ENCODE data around the gene CLINT1. TPM values are rescaled to one million over a fixed set of nuclear protein-coding genes. Genes with fewer than 3 reads are reported as not detected.
A peak's percentile ranks its signal among the peaks of the same experiment; 100 is the strongest.
"Not testable (repeated sequence)": the region's sequence is repeated elsewhere in the genome, so short reads cannot be mapped to it uniquely, and the experiment has no call there.

CLINT1 gene
- total and polyA plus RNA-seq, 9 of the 15 experiments (the other 6 are each of a cell fraction or from before 2014, with no cell fraction given) = 23.6 to 125 (median 71.4) TPM

DNA sequence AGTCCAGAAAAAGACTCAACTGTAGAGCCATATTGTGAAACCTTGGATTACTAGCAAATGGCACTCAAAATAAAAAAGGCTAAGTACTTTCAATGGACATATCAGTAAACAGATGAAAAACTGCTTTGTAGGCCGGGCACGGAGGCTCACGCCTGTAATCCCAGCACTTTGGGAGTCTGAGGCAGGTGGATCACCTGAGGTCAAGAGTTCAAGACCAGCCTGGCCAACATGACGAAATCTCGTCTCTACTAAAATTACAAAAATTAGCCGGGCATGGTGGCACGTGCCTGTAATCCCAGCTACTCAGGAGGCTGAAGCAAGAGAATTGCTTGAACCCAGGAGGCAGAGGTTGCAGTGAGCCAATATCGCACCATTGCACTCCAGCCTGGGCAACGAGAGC is 5.6 kb downstream of the CLINT1 start:
- TF ChIP-seq CEBPB (tag; IDR thresholded peaks at IDR 0.05) = 0 out of 2 replicates have a peak, but pooled peaks have one; percentile 22
- 88% methylated on average over 9 of the region's 9 CpGs for WGBS (ENCODE audit: insufficient coverage, low coverage, missing lambda C conversion rate)
- H3K27ac ChIP-seq (ENCODE audit: extremely low read depth, low read depth, low read length); H3K9me1 ChIP-seq (ENCODE audit: control insufficient read depth, insufficient read depth, low read length); H3K9me3 ChIP-seq (replicated peaks; ENCODE audit: control insufficient read depth, insufficient read depth, low read depth, low read length); POLR2A ChIA-PET; H3K4me3 ChIP-seq; in situ Hi-C loops (cut with MboI); H3K9ac ChIP-seq (ENCODE audit: insufficient read depth in 1 of 2, low read depth in 2 of 2, low read length in 2 of 2); H3K27me3 ChIP-seq (ENCODE audit: control insufficient read depth in 2 of 2, insufficient read depth in 2 of 2, low read length in 2 of 2); FAIRE-seq; BruUV-seq (replicated peaks); H2AFZ ChIP-seq (ENCODE audit: low read depth, low read length); H3K4me2 ChIP-seq (ENCODE audit: insufficient read depth, low read length); DNase-seq (ENCODE audit: extremely low read depth in 1 of 4, low spot score in 3 of 4); CTCF ChIA-PET (ENCODE audit: low intra/inter-chr PET ratio); ATAC-seq: not testable (repeated sequence)
- peaks cover 7 to 21% of the 10 kb centered on the region in 2 experiments; a peak in 4 of 5 replicates for H3K4me1 ChIP-seq (replicated peaks in 1 of 2; ENCODE audit: control insufficient read depth in 2 of 2, insufficient read depth in 2 of 2, low read length in 2 of 2)
- peaks cover 28% of the 10 kb centered on the region; the same call in 2 of the 3 replicates for H3K36me3 ChIP-seq (ENCODE audit: control insufficient read depth, insufficient read depth, low read length)
- peaks cover 99% of the 10 kb centered on the region for H3K79me2 ChIP-seq (ENCODE audit: control insufficient read depth, insufficient read depth, low read length)
- peaks cover 23% of the 10 kb centered on the region for H4K20me1 ChIP-seq (replicated peaks; ENCODE audit: control insufficient read depth, insufficient read depth, low read length)
- intact Hi-C loops (cut with micrococcal nuclease) = loop anchor here (10.0 kb wide), 1 partner anchor 141 kb away; no protein-coding TSS in a partner anchor

DNA sequence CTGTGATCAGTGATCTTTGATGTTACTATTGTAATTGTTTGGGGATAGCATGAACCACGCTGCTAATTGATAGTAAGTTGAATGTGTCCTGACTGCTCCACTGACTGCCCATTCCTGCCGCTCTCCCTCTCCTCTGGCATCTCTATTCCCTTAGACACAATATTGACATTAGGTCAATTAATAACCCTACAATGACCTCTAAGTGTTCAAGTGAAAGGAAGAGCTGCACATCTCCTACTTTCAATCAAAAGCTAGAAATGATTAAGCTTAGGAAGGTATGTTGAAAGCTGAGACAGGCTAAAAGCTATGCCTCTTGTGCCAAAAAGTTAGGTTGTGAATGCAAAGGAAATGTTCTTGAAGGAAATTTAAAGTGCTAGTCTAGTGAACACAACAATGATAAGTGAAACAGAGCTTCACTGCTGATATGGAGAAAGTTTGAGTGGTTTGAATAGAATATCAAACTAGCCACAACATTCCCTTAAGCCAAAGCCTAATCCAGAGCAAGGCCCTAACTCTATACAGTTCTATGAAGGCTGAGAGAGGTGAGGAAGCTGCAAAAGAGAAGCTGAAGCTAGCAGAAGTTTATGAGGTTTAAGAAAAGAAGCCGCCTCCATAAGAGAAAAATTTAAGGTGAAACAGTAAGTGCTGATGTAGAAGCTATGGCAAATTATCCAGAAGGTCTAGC is 12.9 kb downstream of the CLINT1 start:
- H3K9me3 ChIP-seq (replicated peaks; ENCODE audit: control insufficient read depth, insufficient read depth, low read depth, low read length) = no peaks in the 10 kb centered on the region
- ATAC-seq (no peak), DNase-seq (ENCODE audit: extremely low read depth in 1 of 4, low spot score in 3 of 4) (no peak), FAIRE-seq (no peak)
- POLR2A ChIA-PET = interaction anchor here (0.6 to 1.6 kb wide), 7 partner anchors 9 to 103 kb away, joined by 3 to 6 read pairs (median 4); partner anchors contain the start of gene CLINT1
- in situ Hi-C loops (cut with MboI) = no loop called here
- BruUV-seq (replicated peaks) = no TSS peak
- CTCF ChIA-PET (ENCODE audit: low intra/inter-chr PET ratio) = no interaction called here
- H3K9ac ChIP-seq (ENCODE audit: insufficient read depth in 1 of 2, low read depth in 2 of 2, low read length in 2 of 2) = no peak overlapping the region
- no peaks in the 10 kb centered on the region for H3K9me1 ChIP-seq (ENCODE audit: control insufficient read depth, insufficient read depth, low read length)
- no peaks in the 10 kb centered on the region for H3K4me1 ChIP-seq (replicated peaks in 1 of 2; ENCODE audit: control insufficient read depth in 2 of 2, insufficient read depth in 2 of 2, low read length in 2 of 2)
- WGBS (ENCODE audit: insufficient coverage, low coverage, missing lambda C conversion rate) = 94% methylated on average over 3 of the region's 3 CpGs
- no peaks in the 10 kb centered on the region for H3K27me3 ChIP-seq (ENCODE audit: control insufficient read depth in 2 of 2, insufficient read depth in 2 of 2, low read length in 2 of 2)
- peaks cover 29% of the 10 kb centered on the region; the same call in 2 of the 3 replicates for H3K36me3 ChIP-seq (ENCODE audit: control insufficient read depth, insufficient read depth, low read length)
- peaks cover 85% of the 10 kb centered on the region for H3K79me2 ChIP-seq (ENCODE audit: control insufficient read depth, insufficient read depth, low read length)
- no peak overlapping the region for H3K4me2 ChIP-seq (ENCODE audit: insufficient read depth, low read length)
- H3K27ac ChIP-seq (ENCODE audit: extremely low read depth, low read depth, low read length) = no peak overlapping the region
- intact Hi-C loops (cut with micrococcal nuclease) = no loop called here
- no peak overlapping the region for H2AFZ ChIP-seq (ENCODE audit: low read depth, low read length)
- no peak overlapping the region for H3K4me3 ChIP-seq
- no peaks in the 10 kb centered on the region for H4K20me1 ChIP-seq (replicated peaks; ENCODE audit: control insufficient read depth, insufficient read depth, low read length)
- TF ChIP-seq TAF1 (IDR thresholded peaks at IDR 0.05; ENCODE audit: control insufficient read depth, extremely low read depth, insufficient read depth, low read length, severe bottlenecking) (no peak), HDAC1 (IDR thresholded peaks at IDR 0.05) (no peak), SOX6 (IDR thresholded peaks at IDR 0.05) (no peak), ETV5 (CRISPR knock-in tag; IDR thresholded peaks at IDR 0.05; ENCODE audit: low read depth) (no peak), SNRNP70 (optimal IDR thresholded peaks at IDR 0.05; ENCODE audit: low read depth, low read length) (no peak), RUNX1 (IDR thresholded peaks at IDR 0.05; ENCODE audit: low read depth) (no peak), ZNF263 (CRISPR knock-in tag; IDR thresholded peaks at IDR 0.05; ENCODE audit: borderline replicate concordance) (no peak), POLR2G (IDR thresholded peaks at IDR 0.05; ENCODE audit: low read depth, low read length) (no peak), TAF7 (tag; IDR thresholded peaks at IDR 0.05) (no peak), EP400 (IDR thresholded peaks at IDR 0.05) (no peak)
- TF ChIP-seq, protein P1, sequence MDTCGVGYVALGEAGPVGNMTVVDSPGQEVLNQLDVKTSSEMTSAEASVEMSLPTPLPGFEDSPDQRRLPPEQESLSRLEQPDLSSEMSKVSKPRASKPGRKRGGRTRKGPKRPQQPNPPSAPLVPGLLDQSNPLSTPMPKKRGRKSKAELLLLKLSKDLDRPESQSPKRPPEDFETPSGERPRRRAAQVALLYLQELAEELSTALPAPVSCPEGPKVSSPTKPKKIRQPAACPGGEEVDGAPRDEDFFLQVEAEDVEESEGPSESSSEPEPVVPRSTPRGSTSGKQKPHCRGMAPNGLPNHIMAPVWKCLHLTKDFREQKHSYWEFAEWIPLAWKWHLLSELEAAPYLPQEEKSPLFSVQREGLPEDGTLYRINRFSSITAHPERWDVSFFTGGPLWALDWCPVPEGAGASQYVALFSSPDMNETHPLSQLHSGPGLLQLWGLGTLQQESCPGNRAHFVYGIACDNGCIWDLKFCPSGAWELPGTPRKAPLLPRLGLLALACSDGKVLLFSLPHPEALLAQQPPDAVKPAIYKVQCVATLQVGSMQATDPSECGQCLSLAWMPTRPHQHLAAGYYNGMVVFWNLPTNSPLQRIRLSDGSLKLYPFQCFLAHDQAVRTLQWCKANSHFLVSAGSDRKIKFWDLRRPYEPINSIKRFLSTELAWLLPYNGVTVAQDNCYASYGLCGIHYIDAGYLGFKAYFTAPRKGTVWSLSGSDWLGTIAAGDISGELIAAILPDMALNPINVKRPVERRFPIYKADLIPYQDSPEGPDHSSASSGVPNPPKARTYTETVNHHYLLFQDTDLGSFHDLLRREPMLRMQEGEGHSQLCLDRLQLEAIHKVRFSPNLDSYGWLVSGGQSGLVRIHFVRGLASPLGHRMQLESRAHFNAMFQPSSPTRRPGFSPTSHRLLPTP (IDR thresholded peaks at IDR 0.05; ENCODE audit: borderline replicate concordance, extremely low read depth, insufficient read length) = no peak

All from K562 (cell line).